GM12875 (cell line): ENCODE measurements around the gene UBL5.
"Not testable (repeated sequence)": the region's sequence is repeated elsewhere in the genome, so short reads cannot be mapped to it uniquely, and the experiment has no call there.

Source experiments
- H3K4me3 ChIP-seq: one replicate; pipeline ENCODE4 v1.5.1; 2011; ENCODE audit warnings: low read depth, low read length, control low read depth
- CTCF ChIP-seq: IDR thresholded peaks from 2 replicates; pipeline ENCODE4 v1.5.1; 2011; ENCODE audit warnings: low read depth, mild to moderate bottlenecking, control low read depth, inconsistent platforms, low read length, moderate library complexity, borderline replicate concordance; ENCODE audit not compliant: insufficient read depth

The UBL5 gene

GRCh38 chr19:9818734-9819595, 8.8 kb upstream of the UBL5 start, which contains the start of gene FBXL12:
TSS of gene FBXL12 (minus strand) at chr19:9819079. CDS start at chr19:9818813, 266 bp downstream.
- peak within 1 kb of the TSS; percentile 99 for H3K4me3 ChIP-seq
- no peak for TF ChIP-seq CTCF

- peak overlapping the region; percentile 22 for H3K4me3 ChIP-seq
- no peak for TF ChIP-seq CTCF
These were observed 8.2 kb upstream of the UBL5 start for GRCh38 chr19:9819596-9819909.

- not testable (repeated sequence) for H3K4me3 ChIP-seq
These were observed 7.7 kb upstream of the UBL5 start for GRCh38 chr19:9820034-9820433.

DNA sequence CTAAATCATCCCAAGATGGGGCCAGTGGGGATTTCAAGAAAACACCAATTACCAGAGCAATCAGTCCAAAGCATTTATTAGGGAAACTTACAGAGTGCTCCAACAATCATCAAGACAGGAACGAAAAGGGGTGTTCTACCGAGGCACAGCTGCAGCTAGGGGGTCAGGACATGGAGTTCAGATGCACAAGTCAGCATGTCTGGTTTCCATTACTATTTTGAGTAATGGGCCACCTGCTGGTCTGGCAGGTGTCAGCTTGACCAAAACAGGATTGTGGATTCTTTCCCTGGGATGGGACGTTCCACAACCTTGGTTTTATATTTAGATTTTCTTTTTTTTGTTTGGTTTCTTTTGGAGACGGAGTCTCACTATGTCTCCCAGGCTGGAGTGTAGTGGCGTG, 3.9 kb upstream of the UBL5 start:
- no peak overlapping the region for H3K4me3 ChIP-seq
- no peak for TF ChIP-seq CTCF

DNA sequence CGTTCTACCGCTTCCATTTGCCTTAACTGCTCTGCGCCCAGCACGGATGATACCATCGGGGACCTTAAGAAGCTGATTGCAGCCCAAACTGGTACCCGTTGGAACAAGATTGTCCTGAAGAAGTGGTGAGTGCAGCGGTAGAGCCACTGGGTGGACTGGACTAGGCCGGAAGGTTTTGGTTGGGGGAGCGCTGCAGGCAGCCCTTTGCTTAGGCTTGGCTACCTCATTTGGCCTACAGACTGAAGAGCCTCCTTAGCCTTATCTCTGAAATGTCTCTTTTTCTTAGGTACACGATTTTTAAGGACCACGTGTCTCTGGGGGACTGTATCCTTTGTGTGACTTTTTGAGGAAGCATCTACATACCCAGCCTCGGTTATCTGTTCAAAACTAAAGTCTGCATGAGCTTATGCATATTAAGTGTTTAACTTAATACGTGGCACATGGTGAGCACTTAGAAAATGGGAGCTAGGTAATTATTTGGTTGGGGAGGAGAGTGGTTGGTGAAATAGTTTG, 889 bp downstream of the UBL5 start:
- TF ChIP-seq CTCF: no peak
- peak overlapping the region; percentile 87 for H3K4me3 ChIP-seq

DNA sequence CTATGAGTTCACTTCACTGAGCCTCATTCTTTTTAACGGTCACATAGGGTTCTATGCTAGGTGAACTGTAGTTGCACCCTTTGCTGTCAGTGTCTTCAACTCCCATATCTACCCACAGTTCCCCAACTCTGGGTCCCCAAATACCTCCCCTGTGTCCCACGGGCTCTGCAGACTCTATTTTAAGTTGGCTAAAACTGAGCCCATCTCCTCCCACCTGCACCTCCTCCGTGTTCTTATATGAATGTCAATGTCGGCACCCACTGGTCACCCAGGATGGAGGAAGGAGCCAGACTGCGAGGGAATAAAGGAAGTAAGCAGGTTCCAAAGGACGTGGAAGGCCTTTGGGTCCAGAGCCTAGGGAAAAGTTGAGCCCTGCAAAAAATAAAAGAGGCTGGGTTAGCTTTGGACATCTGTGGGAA, 6.6 kb downstream of the UBL5 start:
- H3K4me3 ChIP-seq: peak overlapping the region; percentile 62
- TF ChIP-seq CTCF: no peak

GRCh38 chr19:9834726-9835506, 7.2 kb downstream of the UBL5 start, which contains the start of gene PIN1:
TSS of gene PIN1 (plus strand) at chr19:9835318. CDS start at chr19:9835345, 27 bp downstream.
- H3K4me3 ChIP-seq: peak within 1 kb of the TSS; percentile 95
- TF ChIP-seq CTCF: no peak; the same call in 1 of the 2 replicates
